Stimulated activated CD4-positive, alpha-beta T cell treated with anti-CD3 and anti-CD28 coated beads, Interleukin-2, amount 100 ng/mL, for 48 hours (primary cell): Measurements from ENCODE around the gene RPP30.

Source experiments
- DNase-seq, 2 donors: peaks; one replicate each; pipeline ENCODE4 v3.0.0-alpha.2; 2020

RPP30 gene

GRCh38 chr10:90947030-90947960, 75.5 kb downstream of the RPP30 start:
- no peak for DNase-seq
